ENCODE data around the gene AMPH. TPM values are rescaled to one million over a fixed set of nuclear protein-coding genes. Genes with fewer than 3 reads are reported as not detected.

The AMPH gene
- total and polyA plus RNA-seq, 7 experiments from 2014 or later, result 0.11 to 0.28 TPM; not detected in 5

- DNase-seq (peak in 4 of 9 donors; percentile 5 to 20 (median 12)), ATAC-seq (peak; percentile 40)
- peaks cover 0 to 8% (median 2%) of the 10 kb centered on the region in 11 donors for H3K9me3 Mint-ChIP-seq
- H3K4me3 Mint-ChIP-seq, result peak overlapping the region in 9 of 10 donors; percentile 36 to 78 (median 65)
- no peaks in the 10 kb centered on the region for H3K36me3 ChIP-seq (ENCODE audit: control insufficient read depth in 2 of 3, insufficient read depth in 3 of 3, low read length in 3 of 3)
- intact Hi-C loops (cut with micrococcal nuclease), result loop anchor here (1.0 to 10.0 kb wide), 6 partner anchors 10 to 248 kb away; partner anchors contain the start of gene STARD3NL (in 1 of the 2)
- POLR2A ChIA-PET, result interaction anchor here (1.8 kb wide), 1 partner anchor 10 kb away, joined by 5 read pairs; no protein-coding TSS in a partner anchor
- no peaks in the 10 kb centered on the region for H3K27me3 ChIP-seq (ENCODE audit: control insufficient read depth in 2 of 2, insufficient read depth in 2 of 2, low read length in 2 of 2)
- CTCF ChIA-PET, result interaction anchor here (0.7 kb wide), 1 partner anchor 235 kb away, joined by 4 read pairs; no protein-coding TSS in a partner anchor
- peaks cover 0 to 11% (median 0%) of the 10 kb centered on the region in 5 donors for H3K36me3 Mint-ChIP-seq
- H3K27ac Mint-ChIP-seq, result peak overlapping the region; percentile 15 to 88 (median 79)
- H3K27me3 Mint-ChIP-seq, result peaks cover 0 to 7% (median 0%) of the 10 kb centered on the region in 5 donors
- peak overlapping the region; percentile 34 for H3K27ac ChIP-seq (ENCODE audit: low read depth, low read length)
- H3K4me1 ChIP-seq (ENCODE audit: control insufficient read depth in 2 of 2, insufficient read depth in 2 of 2, low read length in 2 of 2), result peaks cover 20 to 41% of the 10 kb centered on the region in 2 donors
- no peak overlapping the region for H3K4me3 ChIP-seq (ENCODE audit: low read length)
- peaks cover 28 to 64% (median 58%) of the 10 kb centered on the region in 7 donors for H3K4me1 Mint-ChIP-seq
- no peaks in the 10 kb centered on the region for H3K9me3 ChIP-seq (ENCODE audit: control insufficient read depth in 2 of 3, low read length in 3 of 3)
Observed at GRCh38 chr7:38425509-38425908, 205.7 kb downstream of the AMPH start.

GRCh38 chr7:38424750-38425463 lies 206.3 kb downstream of the AMPH start:
- H3K36me3 ChIP-seq (ENCODE audit: control insufficient read depth in 2 of 3, insufficient read depth in 3 of 3, low read length in 3 of 3), result no peaks in the 10 kb centered on the region
- H3K4me3 Mint-ChIP-seq, result peak overlapping the region in 9 of 10 donors; percentile 15 to 78 (median 61)
- H3K9me3 ChIP-seq (ENCODE audit: control insufficient read depth in 2 of 3, low read length in 3 of 3), result no peaks in the 10 kb centered on the region
- no peaks in the 10 kb centered on the region for H3K27me3 ChIP-seq (ENCODE audit: control insufficient read depth in 2 of 2, insufficient read depth in 2 of 2, low read length in 2 of 2)
- ChIA-PET CTCF (interaction anchor here (0.7 kb wide), 1 partner anchor 236 kb away, joined by 4 read pairs; no protein-coding TSS in a partner anchor), POLR2A (interaction anchor here (1.8 kb wide), 1 partner anchor 11 kb away, joined by 5 read pairs; no protein-coding TSS in a partner anchor)
- H3K4me1 ChIP-seq (ENCODE audit: control insufficient read depth in 2 of 2, insufficient read depth in 2 of 2, low read length in 2 of 2), result peaks cover 20 to 41% of the 10 kb centered on the region in 2 donors
- peak overlapping the region; percentile 34 for H3K27ac ChIP-seq (ENCODE audit: low read depth, low read length)
- DNase-seq (no peak), ATAC-seq (no peak)
- H3K36me3 Mint-ChIP-seq, result peaks cover 0 to 11% (median 0%) of the 10 kb centered on the region in 5 donors
- no peak overlapping the region for H3K4me3 ChIP-seq (ENCODE audit: low read length)
- intact Hi-C loops (cut with micrococcal nuclease), result loop anchor here (1.0 to 10.0 kb wide), 7 partner anchors 10 to 248 kb away; partner anchors contain the start of gene STARD3NL (in 1 of the 2)
- peak overlapping the region in 8 of 9 donors; percentile 67 to 91 (median 85) for H3K27ac Mint-ChIP-seq
- H3K27me3 Mint-ChIP-seq, result peaks cover 0 to 10% (median 0%) of the 10 kb centered on the region in 5 donors
- peaks cover 0 to 8% (median 2%) of the 10 kb centered on the region in 11 donors for H3K9me3 Mint-ChIP-seq
- H3K4me1 Mint-ChIP-seq, result peaks cover 28 to 64% (median 58%) of the 10 kb centered on the region in 7 donors

DNA sequence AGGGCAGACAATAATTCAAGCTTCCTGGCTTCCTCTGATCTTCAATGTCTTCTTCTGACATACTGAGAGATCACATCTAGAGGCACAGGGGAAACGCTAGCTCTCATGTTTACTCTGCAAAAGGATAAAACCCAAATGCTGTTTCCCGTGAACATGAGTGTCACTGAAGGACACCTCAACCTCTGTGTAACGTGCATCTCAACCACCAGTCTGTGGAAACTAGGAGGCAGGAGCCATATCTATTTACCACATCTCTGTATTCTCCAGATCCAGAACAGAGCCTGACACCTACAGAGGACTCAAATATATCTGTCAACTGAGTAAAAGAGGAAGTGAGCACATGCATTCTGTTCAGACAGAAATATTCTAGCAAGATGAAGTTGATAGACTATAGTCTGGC lies 217.4 kb downstream of the AMPH start:
- H3K27ac ChIP-seq (ENCODE audit: low read depth, low read length), result no peak overlapping the region
- Mint-ChIP-seq H3K27ac (peak overlapping the region in 6 of 9 donors; percentile 38 to 90 (median 77)), H3K27me3 (peaks cover 0 to 12% (median 0%) of the 10 kb centered on the region in 5 donors), H3K4me3 (peak overlapping the region in 7 of 10 donors; percentile 23 to 71 (median 40)), H3K36me3 (no peaks in the 10 kb centered on the region), H3K4me1 (peaks cover 2 to 32% (median 29%) of the 10 kb centered on the region in 7 donors), H3K9me3 (no peaks in the 10 kb centered on the region)
- POLR2A ChIA-PET, result interaction anchor here (0.8 kb wide), 1 partner anchor 19 kb away, joined by 3 read pairs; no protein-coding TSS in a partner anchor
- no peak overlapping the region for H3K4me3 ChIP-seq (ENCODE audit: low read length)
- no peaks in the 10 kb centered on the region for H3K27me3 ChIP-seq (ENCODE audit: control insufficient read depth in 2 of 2, insufficient read depth in 2 of 2, low read length in 2 of 2)
- H3K36me3 ChIP-seq (ENCODE audit: control insufficient read depth in 2 of 3, insufficient read depth in 3 of 3, low read length in 3 of 3), result no peaks in the 10 kb centered on the region
- CTCF ChIA-PET, result no interaction called here
- peaks cover 0 to 12% of the 10 kb centered on the region in 2 donors for H3K4me1 ChIP-seq (ENCODE audit: control insufficient read depth in 2 of 2, insufficient read depth in 2 of 2, low read length in 2 of 2)
- DNase-seq (peak in 6 of 9 donors; percentile 24 to 60 (median 41)), ATAC-seq (peak; percentile 54)
- H3K9me3 ChIP-seq (ENCODE audit: control insufficient read depth in 2 of 3, low read length in 3 of 3), result no peaks in the 10 kb centered on the region
- intact Hi-C loops (cut with micrococcal nuclease), result loop anchor here in 1 of 2 donors (2.0 kb wide), 1 partner anchor 13 kb away; no protein-coding TSS in a partner anchor

- intact Hi-C loops (cut with micrococcal nuclease), result no loop called here
- DNase-seq (no peak), ATAC-seq (no peak)
- Histone ChIP-seq H3K9me3 (ENCODE audit: control insufficient read depth in 2 of 3, low read length in 3 of 3) (no peaks in the 10 kb centered on the region), H3K4me3 (ENCODE audit: low read length) (no peak overlapping the region), H3K4me1 (ENCODE audit: control insufficient read depth in 2 of 2, insufficient read depth in 2 of 2, low read length in 2 of 2) (peaks cover 0 to 12% of the 10 kb centered on the region in 2 donors), H3K27me3 (ENCODE audit: control insufficient read depth in 2 of 2, insufficient read depth in 2 of 2, low read length in 2 of 2) (no peaks in the 10 kb centered on the region), H3K27ac (ENCODE audit: low read depth, low read length) (no peak overlapping the region), H3K36me3 (ENCODE audit: control insufficient read depth in 2 of 3, insufficient read depth in 3 of 3, low read length in 3 of 3) (no peaks in the 10 kb centered on the region)
- H3K27me3 Mint-ChIP-seq, result peaks cover 0 to 5% (median 0%) of the 10 kb centered on the region in 5 donors
- H3K4me1 Mint-ChIP-seq, result peaks cover 2 to 32% (median 29%) of the 10 kb centered on the region in 7 donors
- H3K36me3 Mint-ChIP-seq, result no peaks in the 10 kb centered on the region
- ChIA-PET CTCF (interaction anchor here (0.6 to 1.6 kb wide), 3 partner anchors 12 to 228 kb away, joined by 3 to 5 read pairs (median 3); no protein-coding TSS in a partner anchor), POLR2A (no interaction called here)
- H3K27ac Mint-ChIP-seq, result peak overlapping the region in 2 of 9 donors; percentile 13 to 19
- H3K4me3 Mint-ChIP-seq, result no peak overlapping the region
- peaks cover 0 to 2% (median 0%) of the 10 kb centered on the region in 11 donors for H3K9me3 Mint-ChIP-seq
Observed at GRCh38 chr7:38411404-38411803, 219.8 kb downstream of the AMPH start.

- Histone ChIP-seq H3K27ac (ENCODE audit: low read depth, low read length) (no peak overlapping the region), H3K4me3 (ENCODE audit: low read length) (no peak overlapping the region), H3K4me1 (ENCODE audit: control insufficient read depth in 2 of 2, insufficient read depth in 2 of 2, low read length in 2 of 2) (peaks cover 0 to 12% of the 10 kb centered on the region in 2 donors), H3K9me3 (ENCODE audit: control insufficient read depth in 2 of 3, low read length in 3 of 3) (no peaks in the 10 kb centered on the region), H3K27me3 (ENCODE audit: control insufficient read depth in 2 of 2, insufficient read depth in 2 of 2, low read length in 2 of 2) (no peaks in the 10 kb centered on the region), H3K36me3 (ENCODE audit: control insufficient read depth in 2 of 3, insufficient read depth in 3 of 3, low read length in 3 of 3) (no peaks in the 10 kb centered on the region)
- Mint-ChIP-seq H3K4me1 (peaks cover 2 to 32% (median 29%) of the 10 kb centered on the region in 7 donors), H3K9me3 (peaks cover 0 to 5% (median 2%) of the 10 kb centered on the region in 11 donors), H3K36me3 (peaks cover 0 to under 1% (median 0%) of the 10 kb centered on the region in 5 donors), H3K4me3 (no peak overlapping the region), H3K27ac (no peak overlapping the region), H3K27me3 (peaks cover 0 to 4% (median 0%) of the 10 kb centered on the region in 5 donors)
- ChIA-PET CTCF (interaction anchor here (1.0 kb wide), 1 partner anchor 40 kb away, joined by 3 read pairs; no protein-coding TSS in a partner anchor), POLR2A (interaction anchor here (0.6 kb wide), 1 partner anchor 12 kb away, joined by 3 read pairs; no protein-coding TSS in a partner anchor)
- intact Hi-C loops (cut with micrococcal nuclease), result no loop called here
- ATAC-seq (no peak), DNase-seq (no peak)
Observed at GRCh38 chr7:38410056-38410455, 221.1 kb downstream of the AMPH start.

- no peaks in the 10 kb centered on the region for H3K36me3 ChIP-seq (ENCODE audit: control insufficient read depth in 2 of 3, insufficient read depth in 3 of 3, low read length in 3 of 3)
- no peaks in the 10 kb centered on the region for H3K27me3 ChIP-seq (ENCODE audit: control insufficient read depth in 2 of 2, insufficient read depth in 2 of 2, low read length in 2 of 2)
- peaks cover 2 to 32% (median 29%) of the 10 kb centered on the region in 7 donors for H3K4me1 Mint-ChIP-seq
- no peaks in the 10 kb centered on the region for H3K9me3 ChIP-seq (ENCODE audit: control insufficient read depth in 2 of 3, low read length in 3 of 3)
- DNase-seq, result no peak
- peaks cover 0 to 11% (median 5%) of the 10 kb centered on the region in 11 donors for H3K9me3 Mint-ChIP-seq
- no peak for ATAC-seq
- intact Hi-C loops (cut with micrococcal nuclease), result no loop called here
- ChIA-PET POLR2A (no interaction called here), CTCF (interaction anchor here (0.7 to 1.2 kb wide), 3 partner anchors 8 to 40 kb away, joined by 3 to 4 read pairs (median 3); no protein-coding TSS in a partner anchor)
- H3K36me3 Mint-ChIP-seq, result peaks cover 0 to 6% (median 1%) of the 10 kb centered on the region in 5 donors
- H3K27me3 Mint-ChIP-seq, result peaks cover 0 to 4% (median 0%) of the 10 kb centered on the region in 5 donors
- peaks cover 0 to 12% of the 10 kb centered on the region in 2 donors for H3K4me1 ChIP-seq (ENCODE audit: control insufficient read depth in 2 of 2, insufficient read depth in 2 of 2, low read length in 2 of 2)
- no peak overlapping the region for H3K4me3 ChIP-seq (ENCODE audit: low read length)
- no peak overlapping the region for H3K27ac Mint-ChIP-seq
- no peak overlapping the region for H3K4me3 Mint-ChIP-seq
- H3K27ac ChIP-seq (ENCODE audit: low read depth, low read length), result no peak overlapping the region
Observed at GRCh38 chr7:38409531-38409930, 221.6 kb downstream of the AMPH start.
